GM21723 (cell line): ENCODE data around the gene TTLL5.

ENCODE experiments used
- ATAC-seq: cut with Tn5 transposase; IDR thresholded peaks from one replicate; pipeline ENCODE4 v1.9.1; 2021; ENCODE audit warnings: mild to moderate bottlenecking, moderate library complexity; ENCODE audit not compliant: unreplicated experiment

The TTLL5 gene, protein sequence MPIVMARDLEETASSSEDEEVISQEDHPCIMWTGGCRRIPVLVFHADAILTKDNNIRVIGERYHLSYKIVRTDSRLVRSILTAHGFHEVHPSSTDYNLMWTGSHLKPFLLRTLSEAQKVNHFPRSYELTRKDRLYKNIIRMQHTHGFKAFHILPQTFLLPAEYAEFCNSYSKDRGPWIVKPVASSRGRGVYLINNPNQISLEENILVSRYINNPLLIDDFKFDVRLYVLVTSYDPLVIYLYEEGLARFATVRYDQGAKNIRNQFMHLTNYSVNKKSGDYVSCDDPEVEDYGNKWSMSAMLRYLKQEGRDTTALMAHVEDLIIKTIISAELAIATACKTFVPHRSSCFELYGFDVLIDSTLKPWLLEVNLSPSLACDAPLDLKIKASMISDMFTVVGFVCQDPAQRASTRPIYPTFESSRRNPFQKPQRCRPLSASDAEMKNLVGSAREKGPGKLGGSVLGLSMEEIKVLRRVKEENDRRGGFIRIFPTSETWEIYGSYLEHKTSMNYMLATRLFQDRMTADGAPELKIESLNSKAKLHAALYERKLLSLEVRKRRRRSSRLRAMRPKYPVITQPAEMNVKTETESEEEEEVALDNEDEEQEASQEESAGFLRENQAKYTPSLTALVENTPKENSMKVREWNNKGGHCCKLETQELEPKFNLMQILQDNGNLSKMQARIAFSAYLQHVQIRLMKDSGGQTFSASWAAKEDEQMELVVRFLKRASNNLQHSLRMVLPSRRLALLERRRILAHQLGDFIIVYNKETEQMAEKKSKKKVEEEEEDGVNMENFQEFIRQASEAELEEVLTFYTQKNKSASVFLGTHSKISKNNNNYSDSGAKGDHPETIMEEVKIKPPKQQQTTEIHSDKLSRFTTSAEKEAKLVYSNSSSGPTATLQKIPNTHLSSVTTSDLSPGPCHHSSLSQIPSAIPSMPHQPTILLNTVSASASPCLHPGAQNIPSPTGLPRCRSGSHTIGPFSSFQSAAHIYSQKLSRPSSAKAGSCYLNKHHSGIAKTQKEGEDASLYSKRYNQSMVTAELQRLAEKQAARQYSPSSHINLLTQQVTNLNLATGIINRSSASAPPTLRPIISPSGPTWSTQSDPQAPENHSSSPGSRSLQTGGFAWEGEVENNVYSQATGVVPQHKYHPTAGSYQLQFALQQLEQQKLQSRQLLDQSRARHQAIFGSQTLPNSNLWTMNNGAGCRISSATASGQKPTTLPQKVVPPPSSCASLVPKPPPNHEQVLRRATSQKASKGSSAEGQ (N-terminal part only)

DNA sequence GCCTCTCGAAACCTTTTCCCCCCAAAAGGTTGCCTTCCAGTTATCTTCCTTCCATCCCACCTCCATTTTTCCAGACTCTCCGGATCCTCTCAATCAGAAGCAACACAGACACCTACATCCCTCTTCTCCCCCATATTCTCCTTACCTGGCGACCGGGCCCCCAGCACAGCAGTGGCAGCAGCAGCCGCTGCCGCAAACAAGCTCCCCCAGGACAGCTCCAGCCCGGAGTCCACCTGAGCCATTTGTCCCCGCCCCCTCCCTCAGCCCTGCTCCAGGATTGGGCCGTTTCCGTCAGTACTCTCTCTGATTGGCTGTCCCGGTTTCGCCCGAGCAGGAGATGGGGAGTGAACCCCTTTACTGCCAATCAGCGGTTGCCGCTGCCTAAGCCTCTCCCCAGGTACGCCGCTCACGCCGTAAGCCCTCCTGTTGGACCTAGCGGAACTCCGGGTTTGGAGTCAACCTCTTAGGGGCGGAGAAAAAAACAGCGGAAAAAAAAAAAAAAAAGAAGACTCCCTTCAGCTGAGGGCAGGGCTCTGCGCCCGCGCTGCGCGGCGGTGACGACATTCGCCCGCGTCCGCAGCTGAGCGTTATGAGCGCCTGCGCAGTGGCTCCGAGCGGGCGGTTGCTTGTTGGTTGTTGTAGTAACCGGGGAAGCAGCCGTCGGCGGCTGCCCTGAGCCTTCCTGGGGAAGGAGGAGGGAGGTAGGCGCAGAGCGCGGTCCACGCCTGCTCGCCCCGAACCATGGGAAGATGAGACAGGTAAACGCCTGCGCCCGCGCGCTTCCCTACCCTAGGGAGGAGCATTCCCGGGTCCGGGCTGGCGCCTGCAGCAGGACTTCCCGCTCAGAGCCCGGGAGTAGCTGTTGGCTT, at the start of gene TTLL5, which contains the start of gene ERG28:
Gene TTLL5, plus strand, starts transcription at position 617 of the 869 bp plus-strand sequence. CDS start 1,904 bp downstream, outside the sequence.
Gene ERG28, minus strand, starts transcription at position 247 of the 869 bp plus-strand sequence. CDS start 3,374 bp downstream, outside the sequence.
- peak; percentile 96 for ATAC-seq

DNA sequence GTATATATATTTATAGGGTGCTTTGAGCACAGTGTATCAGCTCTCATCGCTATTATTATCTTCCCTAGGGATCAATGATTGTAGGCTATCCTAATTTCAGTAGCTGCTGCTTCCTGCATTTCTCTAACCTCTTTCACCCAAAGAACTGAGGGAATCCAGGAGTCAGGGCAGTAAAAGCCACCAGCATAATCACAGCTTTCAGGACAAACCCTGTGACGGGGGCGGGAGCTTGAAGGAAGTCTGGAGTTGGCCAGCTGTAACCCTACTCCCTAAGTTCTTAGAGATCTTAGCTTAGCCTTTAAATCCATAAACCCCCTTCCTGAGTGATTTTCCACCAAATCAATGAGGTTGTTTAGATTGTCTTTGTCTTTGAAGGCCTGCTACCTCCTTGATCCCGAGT, 48.9 kb upstream of the TTLL5 start:
- ATAC-seq = no peak

DNA sequence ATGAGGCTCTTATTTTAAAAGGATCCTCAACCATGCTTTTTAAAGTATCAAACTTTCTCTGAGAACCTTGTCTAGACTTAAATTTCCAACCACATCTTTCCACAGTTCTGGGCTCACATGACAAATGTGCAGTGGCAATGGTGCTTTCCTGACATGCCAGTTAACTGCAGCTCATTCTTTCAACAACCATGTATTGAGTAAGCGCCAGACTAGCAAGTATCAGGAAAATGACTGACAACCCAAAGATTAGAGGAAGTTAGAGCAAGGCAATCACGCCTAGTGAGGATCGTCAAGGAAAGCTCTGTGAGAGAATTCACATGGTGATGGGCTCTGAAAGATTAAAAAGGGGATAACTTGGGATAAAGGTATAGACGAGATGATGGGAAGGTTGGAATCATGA, 46.9 kb upstream of the TTLL5 start:
- no peak for ATAC-seq

DNA sequence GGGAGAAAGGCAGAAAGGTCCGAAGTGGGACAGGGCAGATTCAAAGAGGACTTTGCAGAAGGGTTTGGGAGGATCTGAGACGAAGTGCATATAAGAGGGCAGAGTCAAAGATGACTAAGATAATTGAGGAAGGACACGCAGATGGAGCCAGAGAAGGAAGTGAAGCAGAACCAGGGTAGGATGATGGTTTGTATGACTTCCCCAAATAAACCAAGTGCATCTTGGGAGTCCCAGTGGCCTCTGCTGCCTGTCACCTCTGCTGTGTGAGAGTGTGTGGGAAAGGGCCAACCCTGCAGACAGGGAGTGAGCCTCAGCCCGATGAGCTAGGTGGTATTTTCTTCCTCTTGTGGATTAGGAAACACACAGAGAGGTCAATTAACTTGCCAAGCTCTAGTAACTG, 45.8 kb upstream of the TTLL5 start:
- no peak for ATAC-seq

DNA sequence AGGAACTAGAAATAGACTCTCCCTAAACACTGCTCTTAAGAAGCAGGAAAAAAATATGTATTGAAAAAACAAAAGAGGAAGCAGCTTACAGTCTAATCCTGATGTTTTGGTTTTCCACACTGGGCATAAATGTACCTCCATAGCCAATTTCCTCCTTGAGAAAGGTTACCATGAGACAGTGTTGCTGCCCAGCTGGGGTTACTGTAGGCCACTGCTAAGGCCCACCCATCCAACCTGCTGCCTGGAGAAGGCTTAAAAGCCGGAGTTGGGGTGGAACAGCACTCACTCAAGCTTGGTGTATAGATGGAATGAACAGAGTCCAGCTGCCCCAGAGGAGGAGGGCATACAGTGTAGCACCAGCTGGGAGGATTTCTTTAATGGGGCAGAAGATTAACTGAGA, 41.5 kb upstream of the TTLL5 start:
- no peak for ATAC-seq

DNA sequence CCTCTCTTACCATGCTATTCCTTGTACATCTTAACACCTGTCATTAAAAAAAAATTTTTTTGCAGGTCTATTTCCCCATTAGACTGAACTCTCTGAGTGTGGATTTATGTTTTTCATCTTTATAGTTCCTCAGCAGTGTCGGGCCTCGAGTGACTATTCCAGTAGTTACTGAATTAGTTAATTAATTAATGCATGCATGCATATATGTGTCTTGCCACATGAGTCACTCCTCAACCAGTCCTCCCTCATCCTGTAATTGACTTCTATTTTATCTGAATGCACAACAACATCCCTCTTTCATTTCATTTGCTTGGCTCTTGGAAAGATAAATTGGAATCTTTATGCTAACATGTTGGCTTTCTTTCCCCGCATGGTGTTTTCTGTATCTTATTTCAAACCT, 36.0 kb upstream of the TTLL5 start:
- no peak for ATAC-seq

DNA sequence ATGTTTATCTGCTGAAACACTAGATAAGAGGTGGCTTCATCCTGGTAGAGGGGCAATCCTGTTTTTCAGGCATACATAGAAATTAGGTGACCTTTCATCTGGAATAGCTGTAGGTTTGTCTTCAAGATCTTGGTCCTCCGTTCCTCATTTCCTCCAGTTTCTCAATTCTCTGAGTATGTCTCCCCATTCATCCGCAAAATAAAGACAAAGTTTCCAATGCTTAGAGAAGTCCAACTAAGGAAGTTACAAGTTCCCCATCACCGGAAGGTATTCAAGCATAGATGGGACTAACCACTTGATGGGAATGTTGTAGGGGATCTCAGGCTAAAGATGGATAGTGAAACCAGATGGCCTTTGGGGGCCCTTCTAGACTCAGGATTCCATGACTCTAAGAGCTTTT, 34.6 kb upstream of the TTLL5 start:
- no peak for ATAC-seq

DNA sequence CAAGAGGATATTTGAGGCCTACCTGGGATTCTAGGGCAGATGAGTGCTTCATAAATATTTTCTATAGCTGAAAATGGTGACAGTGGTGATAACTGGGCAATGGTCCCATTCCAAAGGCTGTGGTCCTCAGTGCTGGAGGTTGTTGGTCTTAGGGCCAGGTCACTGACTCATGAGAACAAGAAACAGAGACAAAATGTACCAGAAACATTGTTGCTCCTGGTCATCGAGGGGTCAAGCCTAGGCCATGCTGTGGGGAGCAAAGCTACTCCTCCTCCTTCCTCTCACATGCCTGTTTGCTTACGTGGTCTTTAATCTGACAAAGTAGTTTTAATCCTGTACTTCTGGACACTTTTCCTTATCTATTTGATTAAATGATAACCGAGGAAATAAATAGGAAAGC, 34.2 kb upstream of the TTLL5 start:
- ATAC-seq = no peak

DNA sequence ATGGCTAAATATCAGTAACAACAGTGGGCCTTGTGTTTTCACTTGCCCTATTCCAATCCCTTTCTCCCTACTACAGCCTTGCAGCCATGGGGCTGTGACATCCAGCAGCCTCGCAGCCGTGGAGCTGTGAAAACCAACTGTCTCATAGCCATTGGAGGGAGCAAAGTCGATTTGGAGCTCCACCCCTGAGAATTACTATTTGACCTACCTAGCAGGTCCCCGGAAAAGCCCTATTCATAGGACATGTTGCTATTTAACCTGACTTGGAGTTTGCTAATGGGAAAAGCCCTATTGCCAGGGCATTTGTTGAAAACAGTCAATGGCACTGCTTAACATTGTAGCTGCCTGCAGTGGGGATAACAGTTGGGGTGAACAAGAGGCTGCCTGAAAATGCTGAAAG, 33.6 kb upstream of the TTLL5 start:
- no peak for ATAC-seq

DNA sequence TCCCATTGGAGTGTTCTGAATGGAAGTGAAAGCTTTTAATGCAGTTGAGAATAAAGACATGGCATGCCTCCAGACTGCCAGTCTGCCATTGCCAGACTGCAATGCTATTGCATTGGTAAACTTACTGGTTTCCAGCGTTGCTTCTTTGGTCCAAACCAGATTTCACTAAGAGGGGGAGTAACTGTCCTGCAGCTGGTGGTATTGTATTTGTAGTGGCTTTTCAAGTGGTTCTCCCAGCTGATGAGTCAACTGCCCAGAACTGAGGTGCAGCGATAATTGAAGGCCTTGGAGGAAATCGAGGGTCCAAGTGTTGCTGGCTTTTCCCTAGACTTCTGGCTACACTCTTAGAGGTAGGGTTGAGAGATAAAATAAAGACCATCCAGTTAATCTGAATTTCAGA, 32.2 kb upstream of the TTLL5 start:
- no peak for ATAC-seq

DNA sequence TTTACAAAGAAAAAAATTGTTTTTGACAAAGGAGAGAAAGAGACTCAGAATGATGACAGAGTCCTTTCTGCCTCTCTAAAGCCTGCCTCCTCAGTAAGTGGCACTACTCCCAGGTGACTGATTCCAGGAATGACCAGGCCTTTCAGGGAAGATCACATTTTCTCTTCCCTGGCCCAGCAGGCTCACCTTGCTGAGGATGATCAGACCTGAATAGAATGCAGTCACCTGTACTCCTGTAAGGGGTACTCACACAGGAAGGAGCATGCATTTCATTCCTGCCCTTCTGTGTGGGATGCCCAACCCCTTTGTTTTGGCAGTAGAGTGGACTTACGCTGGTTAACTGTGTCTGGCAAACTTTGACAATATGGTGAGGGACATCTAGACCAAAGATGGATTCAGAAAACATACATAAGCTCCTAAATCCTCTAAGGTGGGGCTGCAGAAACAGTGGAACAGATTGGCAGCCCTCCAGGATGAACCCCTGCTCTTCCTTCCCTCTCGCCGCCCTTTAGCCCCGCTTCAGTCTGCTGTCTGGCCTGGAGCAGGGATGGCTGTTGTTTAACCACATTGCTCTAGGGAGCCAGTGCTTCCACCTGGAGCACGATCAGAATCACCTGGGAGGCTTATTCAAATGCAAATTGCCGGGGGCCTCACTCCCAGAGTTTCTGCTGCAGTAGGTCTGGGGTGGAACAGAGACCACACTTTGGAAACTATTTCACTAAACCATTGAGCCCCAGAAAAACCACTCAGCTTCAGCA, 30.2 kb upstream of the TTLL5 start:
- no peak for ATAC-seq

DNA sequence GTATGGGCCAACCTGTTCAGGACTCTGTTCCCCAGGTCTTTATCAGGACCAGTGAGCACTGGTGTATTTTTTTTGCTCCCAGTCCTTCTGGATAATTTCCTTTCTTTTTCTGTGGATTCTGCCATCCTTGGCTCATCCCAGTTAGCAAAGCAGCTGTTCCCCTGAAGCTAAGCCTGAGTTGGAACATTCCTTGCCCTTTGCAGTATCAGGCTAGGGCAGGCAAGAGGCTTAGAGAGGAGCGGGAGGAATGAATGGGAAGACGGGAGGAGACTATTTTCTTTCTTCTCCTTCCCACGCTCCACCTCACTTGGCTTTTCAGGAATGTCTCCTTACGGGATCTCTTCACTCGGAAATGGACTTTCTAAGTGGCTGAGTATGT, 29.6 kb upstream of the TTLL5 start:
- ATAC-seq = no peak

DNA sequence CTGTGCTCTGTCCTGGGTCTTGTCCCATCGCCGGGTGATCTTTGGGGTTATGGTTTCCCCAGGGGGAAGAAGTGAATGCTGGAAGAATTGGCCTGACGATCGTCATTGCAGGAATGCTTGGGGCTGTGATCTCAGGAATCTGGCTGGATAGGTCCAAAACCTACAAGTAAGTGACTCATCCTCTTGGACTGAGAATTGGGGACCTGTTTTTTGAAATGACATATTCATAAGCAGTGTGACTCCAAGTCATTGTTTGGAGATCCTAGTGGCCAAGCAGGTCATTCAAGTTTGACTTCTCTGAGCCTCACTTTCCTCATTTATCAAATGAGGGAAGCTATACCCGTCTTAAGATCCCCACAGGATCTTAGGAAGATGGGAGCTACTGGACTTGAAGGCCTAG, 26.2 kb upstream of the TTLL5 start:
- ATAC-seq = no peak

DNA sequence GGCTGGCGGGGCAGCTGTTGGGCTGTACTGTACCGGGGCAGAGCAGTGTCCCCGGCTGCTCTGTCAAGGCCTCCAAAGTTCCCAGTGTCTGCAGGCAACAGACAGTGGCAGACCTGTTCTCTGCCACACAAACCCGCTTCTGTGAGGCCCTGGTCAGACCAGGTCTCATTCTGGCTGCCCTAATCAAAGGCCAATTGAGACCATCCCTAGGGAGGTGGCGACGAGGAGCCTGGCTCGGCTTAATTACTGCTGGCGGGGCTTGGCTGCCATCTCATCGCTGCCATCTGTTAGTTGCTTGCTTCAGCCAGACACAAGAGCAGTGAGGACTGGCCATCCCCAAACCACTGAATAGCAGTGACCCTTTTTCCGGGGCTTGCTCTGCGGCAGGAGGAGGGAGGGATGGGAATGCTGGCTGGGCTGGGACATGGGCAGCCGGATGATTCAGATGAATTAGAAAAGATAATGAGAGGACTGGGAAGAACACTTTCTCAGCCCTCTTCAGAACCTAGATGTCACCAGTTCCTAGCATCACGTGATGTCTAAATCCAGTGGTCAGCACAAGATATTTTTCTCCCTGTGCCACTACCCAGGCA, 24.9 kb upstream of the TTLL5 start:
- no peak for ATAC-seq

DNA sequence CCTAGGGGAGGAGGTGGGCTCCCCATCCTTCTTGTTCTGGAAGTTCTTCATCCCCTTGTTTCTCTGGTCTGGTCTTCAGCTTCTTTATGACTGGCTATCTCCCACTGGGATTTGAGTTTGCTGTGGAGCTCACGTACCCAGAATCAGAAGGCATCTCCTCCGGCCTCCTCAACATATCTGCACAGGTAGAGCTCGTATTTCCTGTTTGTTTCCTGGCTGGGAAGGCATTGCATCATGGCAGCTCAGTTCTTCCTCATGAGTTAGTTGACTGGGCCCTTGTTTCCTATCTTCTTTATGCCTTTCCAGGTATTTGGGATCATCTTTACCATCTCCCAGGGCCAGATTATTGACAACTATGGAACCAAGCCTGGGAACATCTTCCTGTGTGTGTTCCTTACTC, 20.2 kb upstream of the TTLL5 start:
- no peak for ATAC-seq

DNA sequence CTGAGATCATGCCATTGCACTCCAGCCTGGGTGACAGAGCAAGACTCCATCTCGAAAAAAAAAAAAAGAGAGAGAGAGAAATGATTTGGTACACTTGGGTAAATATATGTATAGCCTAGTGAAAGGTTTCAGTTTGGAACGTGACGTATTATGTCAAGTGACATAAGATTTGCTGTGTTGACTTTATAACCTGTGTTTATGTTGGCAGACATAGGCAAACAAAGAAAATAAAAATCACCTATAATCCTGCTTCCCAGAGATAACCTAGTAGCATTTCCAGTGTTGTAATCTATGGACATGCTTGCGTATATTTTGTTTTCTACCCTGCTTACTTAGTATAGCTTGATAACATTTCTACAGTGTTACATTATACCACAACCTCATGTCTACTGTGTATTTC, 17.1 kb upstream of the TTLL5 start:
- ATAC-seq = no peak

DNA sequence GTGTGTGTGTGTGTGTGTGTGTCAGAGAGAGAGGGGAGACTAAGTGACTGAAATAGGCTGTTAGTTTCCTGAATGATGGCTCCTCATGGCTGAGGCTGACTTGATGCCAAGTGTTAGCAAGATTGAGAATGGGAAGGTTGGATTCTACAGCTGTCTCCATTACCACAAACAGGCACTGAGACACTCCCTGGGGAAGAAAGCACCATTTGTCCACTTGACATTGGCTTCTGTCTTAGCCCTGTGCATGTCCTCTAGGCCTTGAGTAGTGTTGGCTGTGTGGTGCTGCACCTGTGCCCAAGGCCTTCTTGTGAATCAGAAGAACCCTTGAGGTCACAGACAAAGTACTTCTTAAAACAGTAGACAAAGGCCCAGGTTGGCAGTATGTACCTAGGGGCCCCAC, 16.0 kb upstream of the TTLL5 start:
- no peak for ATAC-seq

DNA sequence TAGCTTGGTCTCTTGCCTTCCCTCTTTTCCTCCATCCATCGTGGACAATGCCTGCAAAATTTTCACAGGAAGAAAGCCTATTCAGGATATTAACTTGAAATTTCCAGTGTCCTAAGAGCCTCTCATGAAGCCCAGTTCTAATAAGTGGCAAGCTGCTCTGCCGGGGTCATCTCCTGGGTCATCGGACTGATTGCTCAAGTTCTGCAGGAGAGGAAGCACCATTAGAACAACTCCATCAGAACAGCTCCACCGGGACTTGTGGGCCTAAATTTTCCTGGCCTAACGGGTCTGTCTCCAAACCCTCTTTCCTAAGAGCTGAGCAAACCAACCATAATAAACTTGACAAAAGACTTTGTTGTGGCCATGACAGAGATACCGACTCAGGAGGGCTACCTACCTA, 14.3 kb upstream of the TTLL5 start:
- ATAC-seq = no peak

DNA sequence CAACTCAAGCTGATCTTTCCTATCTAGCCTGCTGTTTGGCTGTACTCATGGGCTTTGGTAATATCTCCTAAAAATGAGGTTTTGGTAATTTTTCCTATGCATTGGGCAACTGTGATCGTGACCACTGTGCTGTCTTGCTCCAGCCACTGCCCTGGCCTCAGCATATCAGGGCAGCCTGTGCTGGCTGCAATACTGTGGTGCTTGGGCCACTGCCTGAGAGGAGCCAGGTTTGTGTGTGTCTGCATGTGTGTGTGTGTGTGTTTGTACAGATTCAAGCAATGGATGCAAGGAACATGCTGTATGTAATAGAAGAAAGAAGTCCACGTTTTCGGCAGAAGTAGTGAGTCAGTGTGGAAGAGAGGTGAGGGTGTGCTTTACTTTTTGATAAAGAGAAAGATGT, 13.4 kb upstream of the TTLL5 start:
- ATAC-seq = no peak
